Measurements from ENCODE around the gene TAF12.
"Not testable (repeated sequence)": the region's sequence is repeated elsewhere in the genome, so short reads cannot be mapped to it uniquely, and the experiment has no call there.

Gene TAF12

DNA sequence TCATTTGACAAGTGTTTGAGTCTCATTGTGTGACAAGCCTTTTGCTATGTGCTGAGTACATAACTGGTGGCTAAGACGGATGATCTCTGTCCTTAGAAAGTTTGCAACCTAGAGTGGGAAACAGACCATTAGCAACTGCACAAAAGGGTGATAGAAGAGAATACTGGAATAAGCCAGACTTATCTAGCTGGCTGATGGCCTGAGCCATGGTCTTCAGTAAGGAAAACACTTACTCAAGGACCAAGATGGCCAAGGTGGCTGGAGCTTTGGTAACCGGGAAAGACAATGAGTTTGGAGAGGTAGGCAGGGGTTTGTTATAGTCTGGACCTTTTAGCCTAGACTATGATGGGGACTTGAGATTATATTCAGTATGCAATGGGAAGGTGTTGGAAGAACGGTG is 1.6 kb upstream of the TAF12 start:
- no peak for DNase-seq (ENCODE audit: low spot score)

DNA sequence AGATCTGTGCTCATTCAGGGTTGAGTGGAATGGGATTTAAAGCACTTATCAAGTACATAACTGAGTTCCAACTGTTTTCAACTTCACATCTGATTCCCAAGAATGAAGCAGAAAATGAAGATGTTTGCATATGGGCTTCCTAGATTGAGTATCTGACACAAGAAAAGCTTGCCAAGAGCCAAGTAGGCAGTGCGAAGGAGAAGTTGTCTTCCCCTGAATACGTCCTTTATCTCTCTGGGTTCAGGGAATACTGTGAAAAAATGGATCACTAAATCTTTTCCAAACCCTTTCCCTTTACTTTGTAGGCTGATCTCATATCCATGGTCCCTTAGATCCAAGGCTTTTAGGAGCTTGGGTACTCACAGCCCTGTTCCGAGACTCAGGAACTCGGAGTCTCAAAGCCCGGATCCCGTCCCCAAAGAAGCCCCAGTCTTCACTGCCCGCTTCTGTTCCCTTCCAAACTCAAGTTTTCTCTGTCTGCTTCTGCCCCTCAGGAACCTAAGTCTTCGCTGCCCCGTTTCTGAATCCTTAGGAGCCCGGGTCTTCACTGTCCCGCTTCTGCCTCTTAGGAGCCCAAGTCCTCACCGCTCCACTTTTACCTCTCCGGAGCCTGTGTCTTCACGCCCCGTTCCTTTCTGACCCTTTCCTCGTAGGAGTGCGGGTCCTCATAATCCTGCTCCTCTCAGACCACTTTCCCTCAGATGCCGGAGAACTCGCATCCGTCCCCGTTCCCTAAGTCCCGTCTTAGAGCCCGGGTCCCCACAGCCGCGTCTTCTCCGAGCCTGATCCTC is 616 bp downstream of the TAF12 start:
- DNase-seq (ENCODE audit: low spot score), result no peak

DNA sequence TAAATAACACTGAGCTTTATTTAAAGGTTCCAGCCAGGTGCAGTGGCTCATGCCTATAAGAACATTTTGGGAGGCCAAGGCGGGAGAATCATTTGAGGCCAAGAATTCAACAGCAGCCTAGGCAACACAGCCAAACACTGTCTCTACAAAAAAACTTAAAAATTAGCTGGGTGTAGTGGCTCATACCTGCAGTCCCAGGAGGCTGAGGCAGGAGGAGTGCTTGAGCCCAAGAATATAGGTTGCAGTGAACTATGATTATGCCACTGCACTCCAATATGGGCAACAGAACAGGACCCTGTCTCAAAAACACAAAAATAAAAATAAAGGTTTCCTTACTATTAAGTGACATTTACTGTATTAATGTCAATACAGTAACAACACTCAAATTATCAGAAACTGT is 2.1 kb downstream of the TAF12 start:
- no peak for DNase-seq (ENCODE audit: low spot score)

DNA sequence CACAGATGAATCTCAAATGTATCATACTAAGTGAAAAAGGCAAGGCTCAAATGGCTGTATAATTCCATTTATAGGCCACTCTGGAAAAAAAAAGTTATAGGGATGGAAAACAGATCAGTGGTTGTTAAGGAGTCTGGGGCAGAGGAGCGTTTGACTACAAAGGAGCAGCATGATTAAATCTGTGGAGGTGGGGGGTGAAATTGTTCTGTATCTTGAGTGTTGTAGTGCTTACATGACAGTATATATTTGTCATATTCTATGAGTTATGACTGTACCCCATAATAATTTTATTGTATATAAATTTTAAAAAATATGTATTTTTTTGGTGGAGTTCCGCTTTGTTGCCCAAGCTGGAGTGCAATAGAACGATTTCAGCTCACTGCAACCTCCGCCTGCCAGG is 10.3 kb downstream of the TAF12 start:
- no peak for DNase-seq (ENCODE audit: low spot score)

DNA sequence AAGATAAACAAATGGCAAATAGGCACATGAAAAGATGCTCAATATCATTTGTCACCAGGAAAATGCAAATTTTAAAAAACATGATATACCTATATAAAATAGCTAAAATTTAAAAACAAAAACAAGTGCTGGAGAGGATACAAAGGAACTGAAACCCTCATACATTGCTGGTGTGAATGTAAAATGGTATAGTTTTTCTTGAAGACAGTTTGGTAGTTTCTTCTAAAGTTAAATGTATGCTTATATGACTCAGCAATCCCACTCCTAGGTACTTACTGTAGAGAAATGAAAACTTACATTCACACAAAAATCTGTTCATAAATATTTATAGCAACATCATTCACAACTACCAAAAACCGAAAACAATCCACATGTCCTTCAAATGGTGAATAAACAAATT is 11.2 kb downstream of the TAF12 start:
- no peak for DNase-seq (ENCODE audit: low spot score)

DNA sequence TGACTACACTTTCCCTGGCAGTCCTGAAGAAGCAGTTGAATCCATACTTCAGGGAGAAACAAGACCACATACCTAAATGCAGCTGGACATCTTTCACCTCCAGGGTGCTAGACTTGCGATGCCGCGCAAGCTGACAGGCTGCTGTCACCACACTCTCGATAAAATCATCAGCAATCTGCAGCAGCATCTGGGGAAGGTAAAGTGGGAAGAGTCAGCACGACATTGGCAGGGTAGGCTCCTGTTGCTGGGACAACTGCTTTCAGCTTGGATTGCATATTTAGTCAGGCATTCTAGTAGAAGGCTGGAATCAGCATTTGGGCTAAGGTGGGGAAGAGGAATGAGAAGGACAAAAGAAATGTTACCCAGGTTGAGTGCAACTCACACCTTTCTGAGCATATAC is 29.7 kb downstream of the TAF12 start:
- DNase-seq (ENCODE audit: low spot score), result no peak

DNA sequence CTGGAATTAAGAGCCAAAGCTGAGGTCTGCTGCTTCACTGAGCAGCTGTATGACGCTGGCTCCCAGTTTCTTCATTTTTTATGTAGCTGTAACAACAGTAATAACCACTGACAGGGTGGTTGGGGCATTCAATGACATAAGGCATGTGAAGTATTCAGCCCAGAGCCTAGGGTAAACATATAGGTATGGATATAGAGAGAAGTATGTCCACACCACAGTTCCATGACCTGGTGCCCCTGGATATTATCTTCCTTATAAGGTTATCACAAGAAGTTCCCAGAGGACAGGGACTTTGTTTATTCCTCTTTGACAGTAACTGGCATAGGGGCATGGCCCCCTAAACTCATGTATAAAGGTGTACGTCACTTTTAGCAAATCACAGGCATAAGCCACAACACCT is 36.1 kb downstream of the TAF12 start:
- no peak for DNase-seq (ENCODE audit: low spot score)

DNA sequence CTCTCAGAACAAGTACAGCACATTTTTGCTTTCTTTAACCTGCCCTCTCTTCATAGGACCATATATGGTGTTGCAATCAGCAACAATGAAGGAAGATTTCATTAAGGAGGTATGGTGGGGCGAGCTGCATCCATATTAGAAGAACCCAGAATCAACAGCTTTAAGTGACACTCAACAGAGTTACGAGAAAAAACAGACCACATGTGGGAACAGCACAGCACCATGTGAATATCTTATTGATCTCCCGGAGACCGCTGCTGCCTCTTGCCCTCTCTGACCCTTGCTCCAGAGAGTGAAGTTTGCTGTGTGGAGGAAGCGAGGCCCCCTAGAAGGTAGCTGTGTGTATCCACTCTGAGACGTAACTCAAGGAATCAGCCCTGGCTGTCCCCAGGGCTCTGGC is 37.9 kb downstream of the TAF12 start:
- DNase-seq (ENCODE audit: low spot score), result no peak

DNA sequence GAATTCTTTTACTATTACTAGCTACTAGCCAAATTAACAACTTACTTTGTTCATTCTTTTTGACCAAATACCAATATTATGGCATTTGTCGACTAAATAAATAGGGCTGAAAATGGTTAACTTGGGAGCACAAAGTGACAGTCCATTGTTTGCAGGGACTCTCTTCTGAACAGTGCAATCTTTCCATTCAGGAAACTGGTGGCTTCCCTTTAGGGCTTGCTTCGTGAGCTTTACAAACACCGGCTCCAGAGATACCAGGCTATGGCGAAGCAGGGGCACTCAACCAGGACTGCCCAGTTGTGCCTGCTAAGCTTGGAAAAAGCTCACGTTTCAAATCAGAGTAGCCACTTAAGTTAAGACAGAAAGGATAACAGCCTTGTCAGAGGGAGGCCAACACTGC is 38.5 kb downstream of the TAF12 start:
- no peak for DNase-seq (ENCODE audit: low spot score)

DNA sequence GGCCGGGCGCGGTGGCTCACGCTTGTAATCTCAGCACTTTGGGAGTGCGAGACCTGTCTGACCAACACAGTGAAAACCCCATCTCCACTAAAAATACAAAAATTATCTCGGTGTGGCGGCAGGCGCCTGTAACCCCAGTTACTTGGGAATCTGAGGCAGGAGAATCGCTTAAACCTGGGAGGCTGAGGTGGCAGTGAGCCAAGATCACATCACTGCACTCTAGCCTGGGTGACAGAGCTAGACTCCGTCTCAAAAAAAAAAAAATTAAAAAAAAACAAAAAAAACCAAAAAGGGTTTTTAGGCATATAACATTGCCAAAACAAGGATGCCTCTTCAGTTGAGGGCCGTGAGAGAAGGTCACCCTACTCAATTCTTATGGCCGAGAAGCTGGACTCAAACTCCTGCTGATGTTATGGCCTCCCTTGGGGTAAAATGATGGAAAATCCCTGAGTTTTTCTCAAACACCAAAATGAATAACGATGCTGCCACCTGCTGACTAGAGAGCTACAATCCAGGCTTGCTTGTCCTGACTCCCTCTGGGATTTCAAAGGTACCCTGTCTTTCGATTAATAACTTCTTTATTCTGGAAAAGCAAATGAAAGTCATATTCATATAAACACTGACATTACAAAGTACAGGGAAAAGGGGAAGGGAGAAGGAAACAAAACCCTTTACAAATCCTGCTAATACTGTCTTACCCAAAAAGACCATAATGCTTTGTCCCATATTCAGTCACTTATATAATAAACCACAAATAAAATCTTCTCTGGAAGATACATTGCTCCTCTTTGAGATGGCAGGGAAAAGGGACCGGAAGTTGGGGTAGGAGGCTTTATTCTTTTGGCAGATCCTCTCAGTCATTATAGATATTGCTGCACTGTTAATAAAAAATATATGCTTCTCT is 40.1 kb downstream of the TAF12 start:
- DNase-seq (ENCODE audit: low spot score), result no peak

DNA sequence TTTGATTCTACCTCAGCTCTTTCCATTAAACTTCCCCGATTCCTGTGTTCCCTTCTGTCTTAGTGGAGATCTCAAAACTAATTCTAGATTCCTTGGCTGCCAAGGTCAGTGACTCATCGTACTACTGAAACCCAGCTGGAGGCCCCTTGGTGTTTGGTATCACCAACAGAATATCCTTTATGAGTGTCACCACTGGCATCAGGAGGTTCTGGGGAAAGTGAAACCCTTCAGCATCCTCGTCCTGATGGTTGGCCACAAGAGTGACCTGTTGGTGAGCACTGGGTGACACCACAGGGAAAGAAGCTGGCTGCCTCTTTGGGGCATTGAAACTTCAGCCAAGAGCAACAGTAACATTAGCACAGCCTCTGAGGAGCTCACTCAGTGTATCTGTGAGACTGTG is 41.2 kb downstream of the TAF12 start:
- no peak for DNase-seq (ENCODE audit: low spot score)

DNA sequence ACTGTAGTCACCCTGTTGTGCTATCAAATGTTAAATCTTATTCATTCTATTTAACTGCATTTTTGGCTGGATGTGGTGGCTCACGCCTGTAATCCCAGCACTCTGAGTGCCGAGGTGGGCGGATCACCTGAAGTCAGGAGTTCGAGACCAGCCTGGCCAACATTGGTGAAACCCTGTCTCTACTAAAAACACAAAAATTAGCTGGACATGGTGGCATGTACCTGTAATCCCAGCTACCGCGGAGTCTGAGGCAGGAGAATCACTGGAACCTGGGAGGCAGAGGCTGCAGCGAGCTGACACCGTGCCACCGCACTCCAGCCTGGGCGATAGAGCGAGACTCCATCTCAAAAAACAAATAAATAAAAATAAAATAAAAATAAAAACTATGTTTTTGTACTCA is 46.6 kb downstream of the TAF12 start:
- DNase-seq (ENCODE audit: low spot score), result not testable (repeated sequence)

DNA sequence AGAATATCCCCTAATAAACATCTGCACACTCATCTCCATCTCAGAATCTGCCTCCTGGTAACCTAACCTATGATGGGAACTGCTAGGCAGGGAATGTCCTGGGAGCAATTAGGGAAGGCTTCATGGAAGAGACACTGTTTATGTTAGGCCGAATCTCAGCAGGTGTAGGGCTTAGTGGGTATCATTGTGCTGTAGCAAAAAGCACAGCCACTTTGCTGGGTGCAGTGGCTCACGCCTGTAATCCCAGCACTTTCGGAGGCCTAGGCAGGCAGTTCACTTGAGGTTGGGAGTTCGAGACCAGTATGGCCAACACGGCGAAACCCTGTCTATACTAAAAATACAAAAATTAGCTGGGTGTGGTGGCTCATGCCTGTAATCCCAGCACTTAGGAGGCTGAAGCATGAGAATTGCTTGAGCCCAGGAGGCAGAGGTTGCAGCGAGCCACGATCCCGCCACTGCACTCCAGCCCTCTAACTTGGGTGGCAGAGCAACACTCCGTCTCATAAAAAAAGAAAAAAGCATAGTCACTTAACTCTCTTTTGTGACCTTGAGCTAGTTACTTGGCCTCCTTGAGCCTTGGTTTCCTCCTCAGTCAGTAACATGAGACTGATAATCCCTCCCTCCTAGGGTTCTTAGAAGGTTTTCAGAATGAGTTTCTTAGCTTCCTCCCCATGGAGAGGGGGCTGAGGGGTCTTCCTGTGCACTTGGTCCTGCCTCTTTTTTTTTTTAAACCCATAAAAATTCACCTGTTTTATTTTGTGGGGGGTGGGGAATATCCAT is 47.3 kb downstream of the TAF12 start:
- no peak for DNase-seq (ENCODE audit: low spot score)

DNA sequence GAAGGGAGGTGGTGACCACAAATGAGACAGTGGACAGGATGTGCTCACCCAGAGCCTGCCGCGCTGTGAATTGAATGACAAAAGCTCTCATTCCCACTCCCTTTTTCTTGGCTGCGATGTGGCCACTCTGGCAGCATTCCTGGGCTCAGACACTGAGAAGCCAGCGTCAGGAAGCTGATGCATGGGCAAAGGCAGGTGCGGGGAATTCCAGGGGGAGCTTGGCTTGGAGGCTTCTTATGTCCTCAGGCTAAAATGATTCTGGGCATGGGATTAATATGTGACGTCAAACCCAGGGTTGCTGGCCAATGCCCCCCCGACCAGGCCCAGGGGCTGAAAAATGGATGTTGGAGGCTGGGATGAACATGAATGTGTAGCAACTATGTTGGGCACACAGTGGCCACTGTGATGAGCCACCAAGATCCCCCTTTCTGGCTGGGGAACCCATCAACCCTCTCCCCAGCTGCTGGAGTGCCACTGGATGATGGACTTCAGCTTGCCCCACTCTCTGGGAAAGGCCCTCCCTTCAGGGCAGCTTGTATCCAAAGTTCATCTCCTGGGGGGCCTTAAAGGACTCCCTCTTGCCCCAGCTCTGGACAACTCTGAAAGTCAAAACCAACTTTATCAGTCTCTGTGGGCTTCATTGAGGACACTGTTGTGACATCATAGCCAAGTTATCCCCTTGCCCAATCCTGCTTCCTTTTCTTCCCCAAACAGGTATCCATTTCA is 48.0 kb downstream of the TAF12 start:
- not testable (repeated sequence) for DNase-seq (ENCODE audit: low spot score)

DNA sequence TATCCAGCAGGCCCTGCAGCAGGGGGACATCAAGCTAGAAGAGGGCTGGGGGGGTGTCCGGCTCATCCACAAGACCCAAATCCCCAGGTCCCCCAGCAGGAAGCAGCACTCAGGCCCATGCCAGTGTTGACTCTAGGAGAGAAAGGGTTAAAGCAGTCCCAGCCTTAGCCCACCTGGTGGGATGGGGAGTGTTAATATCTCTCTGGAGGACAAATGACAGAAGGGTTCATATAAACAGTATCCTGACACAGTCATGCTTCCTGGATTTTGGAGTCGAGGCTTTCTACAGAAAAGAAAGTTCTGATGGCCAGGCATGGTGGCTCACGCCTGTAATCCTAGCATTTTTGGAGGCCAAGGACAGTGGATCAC is 48.9 kb downstream of the TAF12 start:
- not testable (repeated sequence) for DNase-seq (ENCODE audit: low spot score)

DNA sequence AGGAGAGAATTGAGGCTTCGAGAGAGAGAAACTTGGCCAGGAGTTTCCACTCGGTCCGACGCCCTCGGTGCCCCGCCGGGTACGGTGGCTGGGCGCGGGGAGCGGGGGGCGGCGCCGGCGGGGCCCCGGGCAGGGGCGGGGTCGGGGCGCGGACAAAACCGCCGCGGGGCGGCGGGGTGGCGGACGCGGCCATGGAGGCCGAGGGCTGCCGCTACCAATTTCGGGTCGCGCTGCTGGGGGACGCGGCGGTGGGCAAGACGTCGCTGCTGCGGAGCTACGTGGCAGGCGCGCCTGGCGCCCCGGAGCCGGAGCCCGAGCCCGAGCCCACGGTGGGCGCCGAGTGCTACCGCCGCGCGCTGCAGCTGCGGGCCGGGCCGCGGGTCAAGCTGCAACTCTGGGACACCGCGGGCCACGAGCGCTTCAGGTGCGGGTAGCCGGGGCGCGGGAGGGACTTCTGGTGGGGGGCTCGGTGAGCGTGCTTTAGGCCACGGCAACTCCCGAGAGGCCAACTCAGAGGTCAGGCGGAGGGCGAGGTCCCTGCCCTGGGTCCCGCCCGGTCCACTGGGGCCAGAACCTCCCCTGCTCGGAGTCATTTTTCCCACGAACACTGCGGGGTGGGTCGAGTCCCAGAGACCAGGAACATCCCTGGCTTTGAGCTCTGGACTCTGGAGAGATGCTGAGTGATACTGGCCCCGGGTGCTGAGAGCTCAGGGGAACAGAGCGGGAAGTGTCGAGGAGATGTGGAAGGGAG is 50.4 kb downstream of the TAF12 start:
- DNase-seq (ENCODE audit: low spot score), result peak; percentile 76

DNA sequence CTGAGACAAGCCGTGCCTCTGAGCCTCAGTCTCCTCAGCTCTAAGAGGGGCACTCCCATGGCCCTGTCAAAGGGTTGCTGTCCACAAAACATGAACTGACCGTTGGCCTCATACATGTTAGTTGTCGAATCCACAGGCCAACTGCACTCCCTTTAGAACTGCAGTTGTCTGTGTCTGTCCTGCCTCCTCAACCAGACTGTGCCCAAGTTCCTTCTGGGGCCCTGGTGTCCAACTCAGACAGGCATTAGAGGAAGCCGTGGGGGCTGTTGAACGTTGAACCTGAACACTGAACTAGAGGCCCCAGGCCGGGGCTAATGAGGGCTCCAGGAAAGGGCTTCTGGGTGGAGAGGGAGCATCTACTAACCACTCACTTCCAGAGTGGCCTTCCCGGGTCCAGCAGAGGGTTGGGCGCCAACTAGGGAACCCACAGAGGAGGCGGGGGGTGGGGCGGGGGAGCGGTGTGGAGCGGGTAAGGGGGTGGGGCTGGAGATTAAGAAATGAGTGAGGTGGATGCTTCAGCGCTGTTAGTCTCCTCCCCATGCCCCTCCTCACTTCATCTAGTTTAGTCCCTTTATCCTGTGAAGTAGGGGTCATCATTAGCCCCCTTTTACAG is 51.1 kb downstream of the TAF12 start, which contains the start of gene RAB42:
TSS of gene RAB42 (plus strand) at position 558 of the 613 bp plus-strand sequence. CDS start 247 bp downstream, outside the sequence.
- no peak for DNase-seq (ENCODE audit: low spot score)

DNA sequence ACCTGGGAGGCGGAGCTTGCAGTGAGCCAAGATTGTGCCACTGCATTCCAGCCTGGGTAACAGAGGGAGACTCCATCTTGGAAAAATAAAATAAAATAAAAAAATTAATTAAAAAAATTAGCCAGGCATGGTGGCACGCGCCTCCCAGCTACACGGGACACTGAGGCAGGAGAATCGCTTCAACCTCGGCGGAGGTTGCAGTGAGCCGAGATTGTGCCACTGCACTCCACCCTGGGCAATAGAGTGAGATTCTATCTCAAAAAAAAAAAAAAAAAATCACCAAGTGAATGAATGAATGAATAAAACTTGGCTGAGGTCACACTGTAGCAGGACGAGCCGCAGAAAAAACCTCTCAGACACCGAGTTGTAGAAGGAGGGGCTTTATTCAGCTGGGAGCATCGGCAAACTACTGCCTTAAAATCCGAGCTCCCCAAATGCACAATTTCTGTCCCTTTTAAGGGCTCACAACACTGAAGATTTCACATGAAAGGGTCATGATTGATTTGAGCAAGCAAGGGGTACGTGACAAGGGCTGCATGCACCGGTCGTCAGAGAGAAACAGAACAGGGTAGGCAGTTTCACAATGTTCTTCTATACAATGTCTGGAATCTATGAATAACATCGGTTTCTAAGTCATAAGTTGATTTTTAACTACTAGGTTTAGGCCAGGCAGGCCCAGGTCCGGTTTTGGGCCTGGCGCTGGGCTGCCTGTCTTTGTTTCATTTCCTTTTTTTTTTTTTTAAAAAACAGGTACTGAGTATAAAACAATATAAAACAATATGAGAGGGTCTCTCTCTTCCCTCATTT is 56.1 kb downstream of the TAF12 start:
- DNase-seq (ENCODE audit: low spot score), result not testable (repeated sequence)

DNA sequence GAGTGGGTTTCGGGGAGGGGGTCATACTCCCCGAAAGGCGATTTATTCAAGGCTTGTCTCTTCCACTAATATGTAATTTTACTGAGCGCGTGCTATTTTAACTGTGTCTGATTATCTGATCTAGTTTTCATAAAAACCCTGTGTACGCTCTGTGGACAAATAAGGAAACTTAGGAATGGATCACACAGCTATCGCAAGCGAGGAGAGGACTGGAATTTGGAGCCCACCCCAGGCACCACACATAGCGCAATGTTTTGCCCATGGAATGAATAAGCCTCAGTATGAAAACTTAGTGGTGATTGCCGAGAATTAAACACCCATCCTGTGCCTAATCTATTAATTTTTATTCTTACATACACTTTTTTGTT is 60.6 kb downstream of the TAF12 start:
- no peak for DNase-seq (ENCODE audit: low spot score)

Data from left forelimb (tissue), 1 donor.